Endothelial cell of umbilical vein (primary cell): ENCODE results near the gene MICA.

Source experiments
- CTCF ChIP-seq, 2 donors: IDR thresholded peaks; 1 replicate in 1 of 2; 2 replicates in 1 of 2; pipeline ENCODE4 v1.5.1; 2011; ENCODE audit warnings: low read length in 2 of 2, mild to moderate bottlenecking in 2 of 2, moderate library complexity in 2 of 2, control low read depth in 1 of 2, inconsistent platforms in 1 of 2, low read depth in 1 of 2; ENCODE audit not compliant: insufficient read depth in 1 of 2; ENCODE audit errors: extremely low read depth in 1 of 2
- EZH2 ChIP-seq: IDR thresholded peaks from 2 replicates; pipeline ENCODE4 v1.6.1; 2012; ENCODE audit warnings: borderline replicate concordance, low read depth, mild to moderate bottlenecking, moderate library complexity, low read length, inconsistent platforms; ENCODE audit not compliant: severe bottlenecking
- GATA2 ChIP-seq: IDR thresholded peaks from 2 replicates; pipeline ENCODE4 v1.7.0; 2011; ENCODE audit warnings: low read depth, mild to moderate bottlenecking, moderate library complexity, mixed read lengths, low read length; ENCODE audit not compliant: insufficient read length, insufficient read depth
- JUN ChIP-seq: IDR thresholded peaks from 2 replicates; pipeline ENCODE4 v1.6.1; 2011; ENCODE audit warnings: borderline replicate concordance, low read depth; ENCODE audit not compliant: insufficient read length, insufficient read depth
- MYC ChIP-seq: IDR thresholded peaks from one replicate; pipeline ENCODE4 v1.6.1; 2011; ENCODE audit warnings: mild to moderate bottlenecking, low read depth, low read length
- POLR2A ChIP-seq: IDR thresholded peaks from 2 replicates; pipeline ENCODE4 v1.6.1; 2012; ENCODE audit warnings: low read depth, mild to moderate bottlenecking, control low read depth, low read length
- POLR2AphosphoS5 ChIP-seq: IDR thresholded peaks from 2 replicates; pipeline ENCODE4 v1.6.1; 2012; ENCODE audit warnings: low read depth, mild to moderate bottlenecking, control low read depth, low read length, moderate library complexity; ENCODE audit not compliant: insufficient read depth
- TF ChIP-seq, protein P1 (sequence below): IDR thresholded peaks from 2 replicates; pipeline ENCODE4 v1.6.1; 2011; ENCODE audit not compliant: insufficient read depth, insufficient read length

DNA sequence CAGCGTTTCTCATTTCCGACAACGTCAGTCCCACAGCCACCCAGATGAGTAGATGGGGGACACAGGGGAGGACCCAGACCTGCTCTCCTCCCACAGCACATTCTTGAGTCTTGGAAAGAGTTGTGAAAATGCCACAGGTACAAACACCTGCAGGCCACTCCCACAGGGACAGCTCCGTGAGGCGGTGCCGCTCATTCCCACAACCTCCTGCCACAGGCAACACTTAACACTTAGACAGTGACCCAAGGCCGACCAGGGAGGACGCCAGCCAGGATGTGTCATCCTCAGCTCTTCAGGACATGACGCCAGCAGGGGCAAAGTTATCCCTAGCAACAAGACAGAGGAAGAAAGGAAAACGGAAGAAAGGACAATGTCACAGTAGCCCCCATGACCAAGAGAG is 23.5 kb upstream of the MICA start:
- TF ChIP-seq CTCF (IDR thresholded peaks at IDR 0.05; ENCODE audit: extremely low read depth in 1 of 2, insufficient read depth in 1 of 2, low read depth in 1 of 2, low read length in 2 of 2) (no peak), EZH2 (no peak), POLR2A (no peak), POLR2AphosphoS5 (no peak), MYC (no peak), GATA2 (no peak), JUN (no peak)
- TF ChIP-seq, protein P1, sequence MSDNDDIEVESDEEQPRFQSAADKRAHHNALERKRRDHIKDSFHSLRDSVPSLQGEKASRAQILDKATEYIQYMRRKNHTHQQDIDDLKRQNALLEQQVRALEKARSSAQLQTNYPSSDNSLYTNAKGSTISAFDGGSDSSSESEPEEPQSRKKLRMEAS, result no peak
